Astrocyte of the spinal cord (primary cell): ENCODE measurements around the gene CCDC178.

Source experiments
- DNase-seq: peaks from one replicate; pipeline ENCODE4 v3.0.0; 2011; ENCODE audit warnings: low read depth, low spot score
- H3K4me3 ChIP-seq: 2 replicates; pipeline ENCODE4 v1.5.1; 2011; ENCODE audit warnings: low read depth, mild to moderate bottlenecking, low read length, moderate library complexity
- CTCF ChIP-seq: IDR thresholded peaks from 2 replicates; pipeline ENCODE4 v1.5.1; 2012; ENCODE audit warnings: low read depth, mild to moderate bottlenecking, low read length, inconsistent platforms
- in situ Hi-C: cut with HindIII; loops from 2 replicates; pipeline ENCODE4 v1.10.0; 2017; ENCODE audit warnings: low sequenced_read_pairs

CCDC178 gene

GRCh38 chr18:33440060-33441043 lies at the start of gene CCDC178:
Gene CCDC178 (minus strand): TSS chr18:33440721. CDS start chr18:33412088, 28,633 bp downstream.
- TF ChIP-seq CTCF, result peak; percentile 72
- DNase-seq, result peak; percentile 79
- in situ Hi-C loops, result no loop called here
- peak within 1 kb of the TSS; percentile 53 for H3K4me3 ChIP-seq

GRCh38 chr18:33483908-33484307 lies 43.4 kb upstream of the CCDC178 start:
- no peak for DNase-seq
- TF ChIP-seq CTCF, result no peak
- in situ Hi-C loops, result no loop called here
- H3K4me3 ChIP-seq, result no peak overlapping the region

- no peak overlapping the region for H3K4me3 ChIP-seq
- no peak for DNase-seq
- in situ Hi-C loops, result no loop called here
- TF ChIP-seq CTCF, result no peak
Measured at GRCh38 chr18:33472509-33472908, 32.0 kb upstream of the CCDC178 start.

- no peak overlapping the region for H3K4me3 ChIP-seq
- no peak for TF ChIP-seq CTCF
- DNase-seq, result peak; percentile 76
- in situ Hi-C loops, result no loop called here
Measured at GRCh38 chr18:33470216-33470615, 29.7 kb upstream of the CCDC178 start.

- in situ Hi-C loops, result no loop called here
- TF ChIP-seq CTCF, result no peak
- DNase-seq, result no peak
- no peak overlapping the region for H3K4me3 ChIP-seq
Measured at GRCh38 chr18:33469699-33470098, 29.2 kb upstream of the CCDC178 start.

- H3K4me3 ChIP-seq, result no peak overlapping the region
- DNase-seq, result no peak
- TF ChIP-seq CTCF, result no peak
- in situ Hi-C loops, result no loop called here
Measured at GRCh38 chr18:33467531-33467930, 27.0 kb upstream of the CCDC178 start.
